H1 (cell line): ENCODE data around the gene B4GALNT3. TPM values are rescaled to one million over a fixed set of nuclear protein-coding genes. Genes with fewer than 3 reads are reported as not detected.

ENCODE experiments used
- EGR1 ChIP-seq: IDR thresholded peaks from 2 replicates; pipeline ENCODE4 v1.6.1; 2011; ENCODE audit warnings: low read depth, low read length, borderline replicate concordance
- EP300 ChIP-seq, 2 experiments: IDR thresholded peaks; 1 replicate in 1 of 2; 2 replicates in 1 of 2; pipeline ENCODE4 v1.6.1; 2011 to 2012; ENCODE audit warnings: low read depth in 2 of 2, low read length in 2 of 2, mild to moderate bottlenecking in 2 of 2, borderline replicate concordance in 1 of 2, inconsistent platforms in 1 of 2, moderate library complexity in 1 of 2
- polyA plus RNA-seq, 7 experiments: library from polyadenylated mRNA; depleted of rRNA in 3 of 7; stranded (reverse) in 5 of 7; unstranded in 2 of 7; fragments of >200 nt in 5 of 7; fragments of 200-250 nt in 2 of 7; gene quantifications; 1 replicate in 5 of 7; 2 replicates in 1 of 7; 4 replicates in 1 of 7; pipeline versions ENCODE4 v1.2.1 to v1.2.3, GENCODE V29; 2011 to 2013; ENCODE audit warnings: missing spikeins in 2 of 7, mixed read lengths in 2 of 7
- total RNA-seq: library from RNA; stranded (reverse); fragmentation: NEBNext Ultra II Directional; extraction: Animal tissue kit (Norgen Biotek cat#: 25700); gene quantifications from 2 replicates; pipeline ENCODE4 v1.2.1, GENCODE V29; 2021

Gene B4GALNT3
- total and polyA plus RNA-seq, 2 of the 8 experiments (the other 6 are each of a cell fraction or from before 2014, with no cell fraction given) = 12.5 to 20.3 TPM

- TF ChIP-seq EP300 (IDR thresholded peaks at IDR 0.05; ENCODE audit: borderline replicate concordance in 1 of 2, low read depth in 2 of 2, low read length in 2 of 2) (no peak), EGR1 (no peak)
- TF ChIP-seq, all 59 proteins: peak for 0
These were observed 3.9 kb upstream of the B4GALNT3 start (continued) for GRCh38 chr12:455821-456220.
